ENCODE data around the gene CHST3.

The CHST3 gene

DNA sequence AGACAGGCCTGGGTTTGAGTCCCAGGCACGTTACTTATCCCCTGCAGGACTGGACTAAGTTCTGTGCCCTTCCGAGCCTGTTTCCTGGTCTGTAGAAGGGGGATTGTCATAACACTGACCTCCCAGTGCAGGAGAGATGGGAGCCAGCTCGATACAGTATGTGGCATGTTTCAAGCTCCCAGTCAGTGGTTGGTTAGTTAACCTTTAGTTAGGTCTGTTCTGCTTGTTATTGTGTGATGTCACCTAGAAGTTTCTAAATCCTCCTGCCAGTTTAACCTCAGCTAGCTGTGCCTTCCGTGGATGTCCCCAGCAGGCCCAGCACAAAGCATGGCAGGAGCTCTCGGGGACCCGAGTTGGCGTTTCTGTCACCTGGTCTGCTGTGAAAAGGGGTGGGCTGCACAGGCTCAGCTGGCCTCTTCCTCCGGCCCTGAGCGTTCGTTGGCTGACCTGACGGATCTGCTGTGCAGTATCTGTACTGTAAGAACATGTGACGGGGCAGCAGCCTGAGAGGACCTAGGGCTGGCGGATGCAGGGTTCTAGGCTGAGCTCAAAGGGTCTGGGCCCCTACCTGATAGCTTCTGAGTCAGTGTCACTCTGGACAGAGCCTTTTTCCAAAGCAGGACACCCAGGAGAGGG, 71.2 kb downstream of the CHST3 start:
- DNase-seq, result no peak

DNA sequence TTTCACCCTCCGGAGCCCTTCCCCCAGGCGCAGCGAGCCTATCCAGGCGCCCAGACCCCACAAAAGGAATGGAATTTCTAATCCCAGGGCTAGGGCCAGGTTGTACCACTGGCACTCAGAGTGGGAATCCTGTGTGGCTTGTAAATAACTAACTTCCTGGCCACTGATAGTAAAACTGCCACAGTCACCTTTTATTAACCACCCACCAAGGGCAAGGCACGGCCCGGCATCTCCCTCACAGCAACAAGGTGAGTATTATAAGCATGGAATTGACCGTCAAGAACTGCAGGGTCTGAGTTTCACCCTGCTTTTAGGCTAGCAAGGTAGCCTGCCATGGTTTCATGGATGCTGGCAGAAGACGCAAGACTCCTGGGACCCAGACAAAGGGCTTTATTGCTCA, 73.1 kb downstream of the CHST3 start:
- DNase-seq, result no peak

GRCh38 chr10:72037811-72038210, 73.6 kb downstream of the CHST3 start:
- DNase-seq, result no peak

GRCh38 chr10:72038458-72039001, 74.3 kb downstream of the CHST3 start:
- DNase-seq, result no peak

- DNase-seq, result no peak
These were observed 75.2 kb downstream of the CHST3 start for GRCh38 chr10:72039377-72039776.

DNA sequence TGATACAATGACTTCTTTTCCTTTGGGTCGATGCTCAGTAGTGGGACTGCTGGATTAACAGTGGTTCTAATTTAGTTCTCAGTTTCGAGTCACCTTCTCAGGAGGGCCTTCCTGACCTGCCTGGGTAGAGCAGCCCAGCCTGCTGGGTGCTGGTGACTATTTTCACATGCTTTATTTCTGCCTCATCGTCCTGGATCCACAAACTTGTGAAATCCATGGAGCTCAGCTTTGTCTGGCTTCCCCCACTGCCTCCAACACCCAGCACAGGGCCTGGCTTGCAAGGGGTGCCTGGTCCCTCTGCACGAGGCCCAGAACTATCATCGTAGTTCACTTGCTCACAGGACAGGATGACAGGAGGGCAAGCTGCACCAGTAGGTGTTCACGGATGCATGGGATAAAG, 77.3 kb downstream of the CHST3 start:
- no peak for DNase-seq

DNA sequence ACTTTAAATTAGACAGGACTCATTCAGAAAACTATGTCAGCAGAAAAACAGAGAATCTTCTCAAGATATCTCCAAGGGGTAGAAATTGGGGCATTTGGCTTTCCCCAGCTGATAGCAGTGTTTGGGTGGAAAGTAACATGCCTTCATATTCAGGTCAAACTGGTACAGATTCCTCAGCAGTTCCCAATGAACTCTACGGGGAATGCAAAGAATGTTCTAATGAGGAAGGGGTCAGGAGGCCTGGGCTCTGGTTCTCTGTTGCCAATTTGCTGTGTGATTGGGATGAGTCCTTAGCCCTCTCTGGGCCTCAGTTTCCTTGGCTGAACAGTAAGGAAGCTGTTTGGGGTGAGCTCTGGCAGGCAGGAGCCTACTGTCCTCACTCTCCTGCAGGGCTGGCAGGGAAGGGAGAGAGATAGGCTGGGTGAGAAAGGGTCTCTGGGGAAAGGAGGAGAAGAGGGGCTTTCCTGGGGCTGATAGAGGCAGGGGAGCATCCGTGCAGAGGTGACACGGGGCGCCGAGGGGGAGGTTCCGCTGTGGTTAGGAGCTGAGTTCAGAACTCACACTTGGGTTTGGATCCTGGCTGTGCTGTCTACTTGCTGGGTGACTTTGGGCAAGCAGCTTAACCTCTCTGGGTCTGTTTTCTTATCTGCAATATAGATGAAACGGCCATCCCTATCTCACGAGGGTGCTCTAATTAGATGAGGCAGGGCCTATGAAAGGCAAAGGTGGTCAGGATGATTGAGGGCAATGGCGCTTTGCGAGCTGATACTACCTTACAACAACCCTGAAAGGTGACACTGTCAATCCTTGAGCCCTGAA, 79.0 kb downstream of the CHST3 start:
- no peak for DNase-seq

DNA sequence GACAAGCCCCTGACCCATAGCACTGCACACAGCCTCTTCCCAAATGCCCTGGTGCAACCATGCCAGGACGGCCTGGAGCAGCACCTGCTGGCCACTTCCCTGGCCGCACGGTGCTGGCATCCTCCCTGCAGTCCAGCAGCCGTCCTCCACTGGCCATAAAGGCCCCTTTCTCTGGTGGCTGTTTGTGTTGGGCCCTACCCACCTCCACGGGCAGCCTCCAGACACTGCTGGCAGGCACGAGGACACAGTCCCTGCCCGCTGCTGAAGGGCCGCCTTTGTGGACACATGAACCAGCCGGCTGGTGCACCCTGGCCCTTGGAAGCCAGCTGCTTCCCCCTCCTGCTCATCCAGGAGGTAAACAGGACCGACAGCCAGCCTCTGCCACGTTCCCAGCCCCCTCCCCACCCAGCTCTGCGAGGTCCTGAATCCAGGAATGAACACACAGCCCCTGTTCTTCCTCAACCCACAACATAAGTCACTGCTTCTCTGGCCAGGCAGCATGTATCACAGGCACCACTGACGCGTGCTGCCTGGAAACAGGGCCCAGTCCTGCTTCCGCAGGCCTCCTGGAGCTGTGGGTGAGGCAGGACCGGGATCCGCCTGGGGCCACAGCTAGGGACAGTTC, 80.3 kb downstream of the CHST3 start:
- DNase-seq, result no peak

- no peak for DNase-seq
These were observed 81.4 kb downstream of the CHST3 start for GRCh38 chr10:72045586-72045985.

- DNase-seq, result no peak
These were observed 84.4 kb downstream of the CHST3 start for GRCh38 chr10:72048450-72049124.

DNA sequence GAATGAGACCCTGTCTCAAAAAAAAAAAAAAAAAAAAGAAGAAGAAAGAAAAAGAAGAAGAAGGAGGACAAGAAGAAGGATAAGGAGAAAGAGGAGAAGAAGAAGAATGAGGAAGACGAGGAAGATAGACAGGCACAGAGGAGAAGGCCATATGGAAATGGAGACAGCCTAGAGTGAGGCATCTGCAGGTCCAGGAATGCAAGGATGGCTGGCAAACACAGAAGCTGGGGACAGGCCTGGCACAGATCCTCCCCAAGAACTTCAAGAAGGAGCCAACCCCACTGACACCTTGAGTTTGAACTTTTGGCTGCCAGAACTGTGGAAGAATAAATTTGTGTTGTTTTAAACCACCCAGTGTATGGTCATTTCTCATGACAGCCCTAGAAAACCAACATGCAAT, 85.3 kb downstream of the CHST3 start:
- no peak for DNase-seq

DNA sequence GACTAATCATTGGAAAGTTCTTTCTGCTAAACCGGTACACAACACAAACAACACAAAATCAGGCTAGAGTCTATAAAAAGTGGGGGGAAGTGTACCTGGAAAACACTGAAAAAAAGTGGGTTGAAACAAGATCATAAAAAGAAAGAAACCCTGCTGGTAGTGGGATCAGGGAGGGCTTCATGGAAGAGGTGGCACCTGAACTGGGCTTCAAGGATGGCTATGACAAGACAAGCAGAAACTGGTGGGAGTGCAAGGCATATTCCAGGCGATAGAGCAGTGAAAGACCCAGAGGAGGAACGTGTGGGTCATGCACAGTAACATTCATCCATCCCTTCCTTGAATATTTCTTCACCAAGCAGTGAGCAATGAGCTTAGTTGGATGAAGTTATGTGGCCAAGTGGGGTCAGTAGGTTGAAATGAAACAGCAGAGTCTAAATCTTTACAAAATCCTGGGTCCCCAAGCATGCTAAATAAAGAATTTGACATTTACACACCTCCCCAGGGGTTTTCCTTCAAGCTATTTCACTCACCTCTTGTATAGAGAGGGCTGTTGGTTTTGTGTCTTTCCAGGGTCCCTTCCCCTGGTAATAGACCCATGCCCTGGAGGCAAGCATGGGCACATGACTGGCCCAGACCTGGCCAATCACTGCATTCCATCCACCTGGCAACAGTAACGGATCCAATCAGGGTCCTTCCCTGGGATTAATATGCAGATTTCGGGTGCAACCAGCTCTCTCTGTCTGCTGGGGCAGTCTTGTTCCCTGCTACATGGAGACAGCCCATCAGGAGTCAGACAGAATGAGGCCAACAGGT, 86.0 kb downstream of the CHST3 start:
- DNase-seq, result no peak

GRCh38 chr10:72050873-72051272, 86.7 kb downstream of the CHST3 start:
- no peak for DNase-seq

DNA sequence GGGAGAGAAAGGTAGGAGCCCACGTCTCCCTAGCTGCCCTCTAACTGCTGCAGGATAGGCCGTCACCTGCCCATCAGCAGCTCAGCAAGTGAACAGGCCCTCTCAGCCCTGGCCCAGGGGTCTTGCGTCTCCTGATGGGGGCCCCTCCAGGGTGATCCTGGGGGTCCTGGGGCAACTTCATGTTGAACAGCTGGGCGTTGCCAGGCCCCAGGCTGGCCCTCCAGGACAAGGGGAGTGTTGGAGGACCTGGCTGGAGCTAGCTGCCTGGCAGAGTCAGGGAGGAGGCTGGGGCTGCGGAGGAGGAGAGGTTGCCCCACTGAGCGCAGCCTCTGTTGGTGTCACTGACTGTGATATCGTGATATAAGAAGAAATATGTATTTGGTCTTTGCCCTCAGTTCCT, 89.5 kb downstream of the CHST3 start:
- no peak for DNase-seq

DNA sequence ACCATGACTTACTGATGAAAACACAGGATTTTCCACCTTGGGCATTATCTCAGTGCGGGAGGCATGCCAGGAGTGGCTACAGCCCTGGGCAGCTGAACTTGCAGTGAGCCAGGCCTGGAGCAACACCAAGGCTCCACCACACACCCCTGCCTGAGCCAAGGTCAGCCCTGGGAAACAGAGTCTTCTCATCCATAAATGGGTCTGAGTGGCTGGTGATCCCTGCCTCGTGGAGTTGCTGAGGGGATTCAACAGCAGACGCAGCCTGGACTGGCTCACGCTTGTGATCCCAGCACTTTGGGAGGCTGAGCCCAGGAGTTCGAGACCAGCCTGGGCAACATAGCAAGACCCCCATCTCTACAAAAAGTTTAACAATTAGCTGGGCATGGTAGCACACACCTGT, 91.9 kb downstream of the CHST3 start:
- no peak for DNase-seq

- DNase-seq, result no peak
These were observed 92.9 kb downstream of the CHST3 start for GRCh38 chr10:72056932-72057751.

DNA sequence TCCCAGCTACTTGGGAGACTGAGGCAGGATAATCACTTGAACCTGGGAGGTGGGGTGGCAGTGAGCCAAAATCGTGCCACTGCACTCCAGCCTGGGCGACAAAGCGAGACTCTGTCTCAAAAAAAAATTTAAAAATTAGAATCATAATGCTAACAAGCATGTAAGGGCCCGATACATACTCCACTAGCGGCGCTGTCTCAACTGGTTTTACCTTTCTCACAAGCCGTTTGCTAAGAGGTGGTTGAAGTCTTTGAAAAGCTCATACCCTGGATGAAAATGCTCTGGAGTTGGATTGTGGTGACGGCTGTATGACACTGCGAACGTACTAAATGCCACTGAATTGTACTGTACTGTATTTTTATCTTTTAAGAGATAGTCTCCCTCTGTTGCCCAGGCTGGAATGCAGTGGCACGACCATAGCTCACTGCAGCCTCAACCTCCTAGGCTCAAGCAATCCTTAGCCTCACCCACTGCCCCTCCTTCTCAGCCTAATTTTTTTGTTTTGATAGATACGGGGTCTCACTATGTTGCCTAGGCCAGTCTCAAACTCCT, 94.2 kb downstream of the CHST3 start:
- no peak for DNase-seq

DNA sequence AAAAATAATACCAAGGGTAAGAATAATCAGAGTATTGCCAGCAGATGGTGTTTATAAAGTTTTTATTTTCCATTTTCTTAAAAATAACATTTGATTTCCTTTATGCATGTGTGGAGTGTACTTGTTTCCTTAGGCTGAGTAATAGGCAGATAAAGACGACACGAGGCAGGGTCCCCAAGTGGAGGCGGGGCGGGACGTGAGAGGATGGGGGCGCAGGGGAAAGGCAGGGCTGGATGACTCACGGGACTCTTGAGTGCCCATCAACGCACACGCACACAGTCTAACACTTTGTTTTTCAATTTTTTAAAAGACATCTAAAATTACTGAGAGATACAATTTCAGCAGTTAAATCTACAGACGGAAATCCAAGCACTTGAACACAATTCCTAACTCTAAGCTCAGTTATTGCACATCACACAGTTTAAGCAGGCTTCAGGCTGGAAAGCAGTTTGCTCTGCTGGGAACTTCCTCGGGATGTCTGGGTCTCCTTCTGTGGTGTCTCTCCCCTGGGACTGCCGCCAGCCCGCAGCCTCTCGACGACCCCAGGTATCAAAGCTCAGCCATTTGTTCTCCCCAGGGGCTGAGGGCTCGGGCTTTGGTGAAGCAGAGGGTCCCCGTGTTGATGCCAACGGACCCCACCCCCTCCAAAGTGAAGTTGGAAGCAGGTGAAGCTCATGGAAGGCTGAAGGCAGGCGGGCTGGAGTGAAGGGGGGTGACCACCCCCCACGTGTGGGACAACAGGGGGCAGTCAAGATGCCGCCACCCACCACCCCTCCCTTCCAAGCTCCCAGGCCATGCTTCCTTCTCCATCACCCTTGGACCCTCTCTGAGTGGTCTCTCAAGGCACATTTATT, 95.0 kb downstream of the CHST3 start:
- no peak for DNase-seq

DNA sequence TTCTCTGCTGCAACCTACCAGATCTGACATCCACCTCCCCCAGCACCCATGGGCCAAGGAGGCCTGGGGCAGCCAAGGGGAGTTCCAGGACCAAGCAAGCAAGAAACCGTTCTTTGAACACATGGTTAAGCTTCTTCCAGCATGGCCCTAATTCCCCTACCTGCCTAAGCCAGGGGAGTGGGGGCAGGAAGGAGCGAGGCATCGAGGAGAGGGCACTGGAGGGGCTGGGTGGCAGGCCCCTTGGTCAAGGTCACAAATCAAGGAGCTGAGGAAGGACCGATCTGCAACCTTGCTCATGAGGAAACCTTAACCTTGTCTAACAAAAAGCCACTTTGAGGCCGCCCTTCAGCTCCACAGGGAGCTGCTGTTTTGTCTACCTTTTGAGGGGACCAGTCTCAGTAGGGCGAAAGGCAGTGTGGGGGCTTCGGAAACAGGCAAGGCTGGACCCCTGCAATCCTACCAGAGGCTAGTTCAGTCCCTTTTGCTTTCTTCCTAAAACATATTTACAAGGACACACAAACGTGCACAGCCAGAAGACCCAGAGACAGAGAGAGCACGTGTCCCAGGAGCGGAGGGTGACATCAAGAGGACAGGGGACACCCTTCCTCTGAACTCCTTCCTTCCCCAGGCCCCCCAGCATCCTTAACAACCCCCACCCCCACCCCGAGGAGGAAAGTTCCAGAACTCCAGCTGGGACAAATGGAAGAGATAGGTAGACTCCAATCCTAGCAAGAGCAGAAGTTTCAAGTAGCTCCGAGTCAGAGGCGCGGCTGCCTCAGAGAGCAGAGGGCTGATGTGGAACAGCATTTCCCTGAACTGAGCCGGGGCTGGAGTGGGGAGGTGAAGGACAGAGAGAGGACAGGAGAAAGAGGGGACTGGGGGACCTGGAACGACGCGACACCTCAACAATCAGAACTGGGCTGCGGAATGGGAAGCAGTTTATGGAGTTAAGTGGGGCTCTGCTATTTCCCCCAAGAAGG, 95.9 kb downstream of the CHST3 start:
- no peak for DNase-seq
